ENCODE data around the gene MARCHF2.

The MARCHF2 gene

DNA sequence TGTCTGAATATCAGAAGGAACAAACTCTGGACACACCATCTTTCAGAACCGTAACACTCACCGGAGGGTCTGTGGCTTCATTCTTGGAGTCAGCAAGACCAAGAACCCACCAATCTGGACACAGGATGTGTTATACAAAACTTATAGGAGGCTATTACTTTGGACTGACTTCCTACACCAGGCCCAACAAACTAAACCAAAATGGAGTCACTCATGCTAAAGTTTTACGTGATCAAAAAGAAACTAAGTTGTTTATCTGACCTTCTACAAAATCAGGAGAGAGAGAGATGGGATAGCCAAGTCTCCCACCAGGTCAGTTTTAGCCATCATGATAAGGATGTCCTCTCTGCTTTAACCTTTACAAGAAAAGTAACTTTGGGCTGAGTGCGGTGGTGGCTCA lies 26.1 kb upstream of the MARCHF2 start:
- no peak overlapping the region for H3K27ac ChIP-seq
- no peak overlapping the region for H3K4me3 ChIP-seq
- TF ChIP-seq, protein P1, sequence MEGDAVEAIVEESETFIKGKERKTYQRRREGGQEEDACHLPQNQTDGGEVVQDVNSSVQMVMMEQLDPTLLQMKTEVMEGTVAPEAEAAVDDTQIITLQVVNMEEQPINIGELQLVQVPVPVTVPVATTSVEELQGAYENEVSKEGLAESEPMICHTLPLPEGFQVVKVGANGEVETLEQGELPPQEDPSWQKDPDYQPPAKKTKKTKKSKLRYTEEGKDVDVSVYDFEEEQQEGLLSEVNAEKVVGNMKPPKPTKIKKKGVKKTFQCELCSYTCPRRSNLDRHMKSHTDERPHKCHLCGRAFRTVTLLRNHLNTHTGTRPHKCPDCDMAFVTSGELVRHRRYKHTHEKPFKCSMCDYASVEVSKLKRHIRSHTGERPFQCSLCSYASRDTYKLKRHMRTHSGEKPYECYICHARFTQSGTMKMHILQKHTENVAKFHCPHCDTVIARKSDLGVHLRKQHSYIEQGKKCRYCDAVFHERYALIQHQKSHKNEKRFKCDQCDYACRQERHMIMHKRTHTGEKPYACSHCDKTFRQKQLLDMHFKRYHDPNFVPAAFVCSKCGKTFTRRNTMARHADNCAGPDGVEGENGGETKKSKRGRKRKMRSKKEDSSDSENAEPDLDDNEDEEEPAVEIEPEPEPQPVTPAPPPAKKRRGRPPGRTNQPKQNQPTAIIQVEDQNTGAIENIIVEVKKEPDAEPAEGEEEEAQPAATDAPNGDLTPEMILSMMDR (IDR thresholded peaks at IDR 0.05): no peak
- DNase-seq (ENCODE audit: low spot score): no peak

DNA sequence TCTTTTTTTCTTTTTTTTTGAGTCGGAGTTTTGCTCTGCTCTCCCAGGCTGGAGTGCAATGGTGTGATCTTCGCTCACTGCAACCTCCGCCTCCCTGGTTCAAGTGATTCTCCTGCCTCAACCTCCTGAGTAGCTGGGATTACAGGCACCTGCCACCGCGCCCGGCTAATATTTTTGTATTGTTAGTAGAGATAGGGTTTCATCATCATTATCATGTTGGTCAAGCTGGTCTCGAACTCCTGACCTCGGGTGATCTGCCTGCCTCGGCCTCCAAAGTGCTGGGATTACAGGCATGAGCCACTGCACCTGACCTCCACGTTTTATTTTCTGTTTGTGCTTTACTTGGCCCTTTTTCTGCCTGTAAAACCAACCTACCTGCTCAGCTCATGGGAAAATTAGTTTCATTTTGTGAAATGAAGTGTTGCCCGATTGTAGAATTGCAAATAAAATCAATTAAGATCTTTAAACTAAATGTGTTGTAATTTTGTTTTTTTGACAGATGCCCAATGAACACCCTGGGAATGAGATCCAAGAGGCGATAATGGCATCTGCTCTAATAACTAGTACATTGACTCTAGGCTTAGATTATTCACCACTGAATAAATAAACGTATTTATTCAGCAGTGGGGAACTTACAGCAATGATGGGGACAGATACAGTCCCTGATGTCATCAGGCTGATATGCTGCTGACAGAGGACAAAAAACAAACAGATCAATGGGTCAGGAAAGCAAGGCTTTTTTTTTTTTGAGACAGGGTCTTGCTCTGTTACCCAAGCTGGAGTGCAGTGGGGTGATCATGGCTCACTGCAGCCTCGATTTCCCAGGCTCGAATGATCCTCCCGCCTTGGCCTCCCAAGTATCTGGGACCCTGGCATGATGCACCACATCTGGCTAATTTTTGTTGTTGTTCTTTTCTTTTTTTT lies 25.2 kb upstream of the MARCHF2 start:
- TF ChIP-seq, protein P1 (IDR thresholded peaks at IDR 0.05): no peak
- Histone ChIP-seq H3K27ac (no peak overlapping the region), H3K4me3 (no peak overlapping the region)
- DNase-seq (ENCODE audit: low spot score): no peak

DNA sequence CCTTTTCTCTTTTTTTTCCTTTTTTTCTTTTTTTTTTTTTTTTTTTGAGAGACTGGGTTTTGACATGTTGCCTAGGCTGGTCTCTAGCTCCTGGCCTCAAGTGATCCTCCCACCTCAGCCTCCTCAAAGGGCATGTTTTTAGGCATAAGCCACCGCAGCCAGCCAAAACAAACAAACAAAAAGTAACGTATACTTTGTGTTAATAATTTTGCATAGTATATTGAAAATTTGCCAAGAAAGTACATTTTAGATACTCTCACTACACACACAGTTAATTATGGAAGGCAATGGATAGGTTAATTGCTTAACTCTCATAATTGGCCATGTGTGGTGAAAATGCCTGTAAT lies 24.5 kb upstream of the MARCHF2 start:
- no peak for DNase-seq (ENCODE audit: low spot score)

DNA sequence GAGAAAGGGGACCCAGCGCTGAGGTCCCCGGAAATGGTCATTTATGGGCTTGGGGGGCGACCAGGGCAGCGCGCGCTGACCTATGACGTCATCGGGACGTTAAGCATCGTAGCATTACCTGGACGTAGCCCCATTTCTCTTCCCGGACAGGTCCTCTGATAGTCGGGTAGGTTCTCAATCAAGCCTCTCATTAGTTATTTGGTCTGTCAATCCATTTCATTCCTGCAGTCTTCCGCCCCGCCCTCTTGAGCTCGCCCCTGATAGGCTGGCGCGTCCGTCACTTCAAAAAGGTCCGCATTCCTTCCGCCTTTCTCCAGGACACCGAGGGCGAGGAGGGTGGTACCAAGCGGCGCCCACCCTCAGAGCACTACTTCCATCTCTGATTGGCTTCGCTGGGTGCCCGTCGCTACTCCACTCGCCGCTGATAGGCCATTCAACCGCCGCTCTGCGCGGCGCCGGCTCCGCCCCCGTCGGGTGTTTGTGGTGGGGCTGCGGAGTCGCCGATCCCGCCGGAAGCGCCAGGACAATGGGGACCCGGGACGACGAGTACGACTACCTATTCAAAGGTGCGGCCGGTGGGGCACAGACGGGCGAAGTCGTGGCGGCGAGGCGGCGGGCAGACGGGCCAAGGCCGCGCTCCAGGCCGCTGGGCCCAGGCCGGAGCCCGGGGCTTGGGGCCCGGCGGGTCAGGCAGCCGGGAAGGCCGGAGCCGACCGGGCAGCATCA lies 23.1 kb upstream of the MARCHF2 start, which contains the start of gene RAB11B:
RAB11B (plus strand) TSS at position 470 of the 726 bp plus-strand sequence; CDS start at position 527, 57 bp downstream.
- Histone ChIP-seq H3K27ac (peak within 1 kb of the TSS; percentile 100), H3K4me3 (peak within 1 kb of the TSS; percentile 92)
- peak; percentile 100 for DNase-seq (ENCODE audit: low spot score)
- TF ChIP-seq, protein P1 (IDR thresholded peaks at IDR 0.05): no peak

More for the DNA sequence above, 24.5 kb upstream of the MARCHF2 start:
- Histone ChIP-seq H3K27ac (no peak overlapping the region), H3K4me3 (no peak overlapping the region)
- TF ChIP-seq, protein P1 (IDR thresholded peaks at IDR 0.05): no peak

DNA sequence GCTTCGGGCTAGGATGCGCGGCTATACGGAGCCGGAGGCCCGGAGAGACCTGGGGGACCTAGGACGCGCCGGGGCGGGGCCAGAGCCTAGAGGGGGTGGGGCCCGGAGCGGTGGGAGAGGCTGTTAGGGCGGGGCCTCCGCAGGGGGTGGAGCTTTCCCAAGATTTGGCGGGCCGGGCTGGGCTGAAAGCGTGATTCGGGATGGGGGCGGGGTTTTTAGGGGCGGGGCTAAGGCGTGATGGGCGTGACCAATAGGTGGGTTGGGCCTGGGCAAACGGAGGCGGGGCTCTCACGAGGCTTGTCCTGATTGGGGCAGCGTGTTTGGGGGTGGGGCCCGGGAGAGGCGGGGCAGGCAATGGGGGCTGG lies 22.5 kb upstream of the MARCHF2 start:
- TF ChIP-seq, protein P1 (IDR thresholded peaks at IDR 0.05): no peak
- peak; percentile 96 for DNase-seq (ENCODE audit: low spot score)
- peak overlapping the region; percentile 100 for H3K27ac ChIP-seq
- peak overlapping the region; percentile 92 for H3K4me3 ChIP-seq

DNA sequence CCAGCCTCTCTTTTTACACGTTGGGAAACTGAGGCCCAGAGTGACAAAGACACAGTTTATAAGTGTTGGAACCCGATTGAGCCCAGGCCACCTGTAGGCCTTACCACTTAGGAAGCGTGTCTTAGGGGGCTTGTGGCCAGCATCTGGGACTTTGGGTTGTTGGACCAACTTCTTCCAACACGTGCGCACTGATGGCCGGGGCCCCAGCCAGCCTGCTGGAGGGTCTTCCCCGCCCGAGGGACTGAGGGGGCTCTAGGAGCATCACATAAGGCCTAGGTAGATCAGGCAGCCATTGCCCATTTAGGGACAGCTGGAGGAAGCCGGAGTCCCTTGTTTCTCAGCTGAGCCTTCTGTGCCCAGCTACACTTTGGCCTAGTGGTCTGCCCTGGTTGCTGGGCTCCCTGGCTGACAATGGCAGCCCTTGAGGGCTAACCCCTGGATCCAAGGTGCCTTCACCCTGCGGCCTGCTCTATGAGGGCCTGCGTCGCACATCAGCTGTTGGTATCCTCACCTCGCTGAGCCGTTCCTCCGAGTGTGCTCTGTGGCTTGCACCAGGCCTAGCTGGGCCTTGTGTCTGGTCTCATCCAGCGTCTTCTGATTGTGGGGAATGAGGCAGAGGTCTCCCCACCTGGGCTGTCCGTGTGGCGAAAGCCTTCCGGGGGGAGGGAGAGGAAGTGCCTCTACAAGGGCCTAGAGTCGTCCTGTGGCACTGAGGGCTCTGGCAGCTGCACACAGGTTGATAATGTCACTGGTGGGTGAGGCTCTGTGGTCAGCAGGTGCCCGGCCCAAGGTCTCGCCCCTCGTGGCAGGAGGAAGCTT lies 21.7 kb upstream of the MARCHF2 start:
- peak overlapping the region; percentile 47 to 100 for H3K27ac ChIP-seq
- peak overlapping the region; percentile 92 for H3K4me3 ChIP-seq
- TF ChIP-seq, protein P1 (IDR thresholded peaks at IDR 0.05): no peak
- peak; percentile 79 for DNase-seq (ENCODE audit: low spot score)
